Epidermal melanocyte (primary cell): ENCODE measurements around the gene PCED1B.
"Not testable (repeated sequence)": the region's sequence is repeated elsewhere in the genome, so short reads cannot be mapped to it uniquely, and the experiment has no call there.

ENCODE experiments used
- DNase-seq: peaks from one replicate; pipeline ENCODE4 v3.0.0; 2011; ENCODE audit warnings: low spot score; ENCODE audit not compliant: insufficient read length

Gene PCED1B

DNA sequence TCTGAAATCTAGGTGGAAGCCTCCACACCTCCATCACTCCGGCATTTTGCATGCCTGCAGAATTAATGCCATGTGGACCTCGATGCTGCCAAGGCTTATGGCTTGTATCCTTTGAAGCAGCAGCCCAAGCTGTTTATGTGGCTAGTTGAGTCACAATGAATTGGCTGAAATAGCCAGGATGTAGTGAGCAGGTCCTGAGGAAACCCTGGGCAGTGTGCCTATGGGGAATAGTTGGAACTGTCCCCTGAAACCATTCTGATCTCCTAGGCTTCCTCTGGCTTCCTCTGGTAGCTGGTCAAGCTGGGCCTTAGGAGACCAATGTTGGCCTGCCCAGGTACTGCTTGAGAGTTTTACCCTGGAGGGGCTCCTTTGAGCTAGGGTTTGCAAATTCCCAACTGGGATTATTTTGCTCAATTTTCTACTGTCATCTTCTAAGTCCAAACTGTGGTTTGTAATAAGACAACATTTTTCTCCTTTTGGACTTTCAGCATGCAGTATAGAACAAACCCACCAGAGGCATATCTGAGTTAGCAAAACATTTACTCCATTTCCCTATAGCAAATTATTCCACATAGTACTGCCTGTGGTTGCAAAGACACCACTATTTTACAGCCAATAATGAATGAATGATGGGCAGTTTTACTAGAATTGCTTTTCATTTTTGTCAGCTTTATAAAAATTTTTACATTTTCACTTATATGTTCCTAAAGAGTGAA, 85.5 kb downstream of the PCED1B start:
- no peak for DNase-seq

DNA sequence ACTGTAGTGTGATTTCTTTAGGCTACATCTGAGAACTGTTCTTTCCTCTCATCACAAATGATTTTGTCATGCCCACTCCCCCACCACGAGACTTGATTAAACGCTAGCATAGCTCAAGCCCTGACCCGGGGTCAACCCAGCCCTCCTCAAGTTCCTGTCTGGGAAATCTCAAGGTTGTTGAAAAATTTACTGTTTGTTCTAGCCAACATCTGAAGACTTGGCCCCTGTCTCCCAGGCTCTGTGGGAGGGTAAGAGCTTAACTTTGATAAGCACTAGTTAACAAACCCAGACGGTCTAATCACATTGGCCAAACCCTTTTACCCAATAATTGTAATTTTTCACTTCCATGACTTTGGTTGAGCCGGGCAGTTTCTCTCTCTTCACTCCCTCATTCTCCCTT, 86.5 kb downstream of the PCED1B start:
- DNase-seq = no peak

DNA sequence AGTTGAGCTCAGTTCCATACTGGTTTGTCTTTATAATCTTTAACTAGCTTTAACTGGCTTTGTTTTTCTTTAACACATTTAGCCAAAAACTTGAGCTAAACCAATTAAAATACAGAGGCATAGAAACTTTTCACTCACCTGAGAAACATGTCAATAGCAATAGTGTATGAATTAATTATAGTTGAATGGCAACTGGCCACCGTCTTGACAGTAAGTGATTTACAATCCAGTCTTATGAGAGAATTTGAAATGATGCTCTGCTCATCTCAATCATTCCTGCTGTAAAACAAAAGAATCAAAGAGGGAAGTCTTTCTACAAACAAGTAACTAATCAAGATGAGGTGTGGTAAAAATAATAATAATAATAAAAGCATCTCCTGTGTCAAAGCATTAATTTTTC, 86.9 kb downstream of the PCED1B start:
- DNase-seq = no peak

DNA sequence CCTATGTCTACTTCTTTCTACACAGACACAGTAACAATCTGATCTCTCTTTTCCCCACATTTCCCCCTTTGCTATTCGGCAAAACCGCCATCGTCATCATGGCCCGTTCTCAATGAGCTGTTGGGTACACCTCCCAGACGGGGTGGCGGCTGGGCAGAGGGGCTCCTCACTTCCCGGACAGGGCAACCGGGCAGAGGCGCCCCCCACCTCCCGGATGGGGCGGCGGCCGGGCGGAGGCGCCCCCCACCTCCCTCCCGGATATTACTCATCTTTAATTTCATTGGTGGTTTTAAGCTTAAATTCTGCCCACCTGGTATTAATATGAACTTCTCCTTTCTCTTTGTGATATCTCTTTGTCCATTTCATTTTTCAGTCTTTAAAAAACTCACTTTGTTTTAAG, 90.9 kb downstream of the PCED1B start:
- DNase-seq = not testable (repeated sequence)

DNA sequence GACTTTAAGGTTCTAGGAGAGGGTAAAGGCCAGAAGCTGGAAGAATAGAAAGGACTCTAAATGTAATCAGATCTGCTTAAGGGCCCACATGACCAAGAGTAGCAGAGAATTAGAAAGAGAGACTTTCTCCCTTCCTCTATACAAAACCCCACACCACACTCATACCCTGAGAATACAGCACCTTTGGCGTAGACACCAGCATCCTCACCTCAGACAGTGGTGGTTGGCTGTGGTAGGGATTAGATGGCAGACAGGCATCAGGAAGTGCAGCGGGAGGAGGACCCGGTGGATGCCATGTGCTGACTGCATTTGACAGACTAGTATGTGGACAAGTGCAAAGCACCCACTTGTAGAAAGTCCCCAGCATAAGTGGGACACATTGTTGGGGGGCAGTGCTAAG, 98.6 kb downstream of the PCED1B start:
- no peak for DNase-seq

DNA sequence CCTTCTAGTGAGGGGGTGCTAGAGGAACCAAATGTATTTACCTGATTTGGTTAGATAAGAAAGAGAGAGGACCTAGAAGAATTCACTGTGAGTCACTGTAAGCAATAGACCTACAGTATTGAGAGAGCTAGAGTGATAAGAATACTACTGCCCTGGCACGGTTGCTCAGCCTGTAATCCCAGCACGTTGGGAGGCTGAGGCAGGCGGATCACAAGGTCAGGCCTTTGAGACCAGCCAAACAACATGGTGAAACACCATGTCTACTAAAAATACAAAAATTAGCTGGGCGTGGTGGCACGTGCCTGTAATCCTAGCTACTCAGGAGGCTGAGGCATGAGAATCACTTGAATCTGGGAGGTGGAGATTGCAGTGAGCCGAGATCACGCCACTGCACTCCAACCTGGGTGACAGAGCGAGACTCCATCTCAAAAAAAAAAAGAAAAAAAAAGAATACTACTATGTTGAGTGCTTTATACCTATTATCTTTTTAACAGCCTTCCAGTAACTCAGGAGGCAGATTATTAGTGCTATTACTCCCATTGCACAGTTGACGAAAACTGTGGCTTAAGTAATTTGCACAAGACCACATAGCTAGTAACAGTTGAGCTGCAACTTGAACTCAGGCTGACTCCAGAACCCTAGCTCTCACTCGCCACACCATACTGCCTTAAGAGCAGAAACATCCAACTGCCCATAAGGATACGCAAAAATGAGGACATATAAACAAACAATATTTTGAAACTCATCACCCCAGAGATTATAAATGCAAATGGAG, 102.9 kb downstream of the PCED1B start:
- DNase-seq = not testable (repeated sequence)

DNA sequence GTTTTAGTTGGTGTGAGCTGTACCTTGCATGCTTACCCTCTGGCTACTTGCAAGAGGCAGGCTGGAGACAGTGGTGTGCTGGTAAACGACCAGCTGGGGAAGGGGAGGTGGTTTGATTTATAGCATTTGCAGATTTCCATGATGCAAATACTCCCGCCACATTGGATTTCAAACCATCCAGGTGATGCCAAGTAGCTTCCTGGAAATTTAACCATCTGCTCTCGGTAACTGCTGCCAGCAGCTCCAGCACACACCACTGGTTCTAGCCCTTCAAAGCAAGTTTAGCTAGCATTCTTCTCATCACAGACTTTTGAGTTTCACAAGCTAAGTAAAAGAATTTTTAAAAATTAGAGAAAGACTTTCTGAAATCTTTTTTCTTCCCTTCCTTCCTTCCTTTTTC, 104.8 kb downstream of the PCED1B start:
- DNase-seq = no peak

DNA sequence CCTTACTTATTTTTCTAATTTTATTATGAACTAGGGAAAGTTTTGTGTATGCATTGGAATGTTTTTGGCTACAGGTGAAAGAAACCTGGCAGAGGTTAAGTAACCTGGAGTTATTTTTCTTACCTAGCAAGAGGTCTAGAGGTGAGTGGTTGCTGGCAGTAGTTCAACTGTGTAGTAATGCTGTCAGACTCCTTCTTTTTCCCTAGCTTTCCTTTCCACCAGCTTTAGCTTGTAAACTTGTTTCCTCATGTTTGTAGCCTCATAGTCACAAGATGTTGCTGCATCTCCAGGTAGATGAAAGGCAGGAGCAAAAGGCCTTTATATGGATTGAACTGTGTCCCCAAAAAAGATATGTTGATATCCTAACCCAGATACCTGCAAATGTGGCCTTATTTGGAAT, 105.4 kb downstream of the PCED1B start:
- no peak for DNase-seq

DNA sequence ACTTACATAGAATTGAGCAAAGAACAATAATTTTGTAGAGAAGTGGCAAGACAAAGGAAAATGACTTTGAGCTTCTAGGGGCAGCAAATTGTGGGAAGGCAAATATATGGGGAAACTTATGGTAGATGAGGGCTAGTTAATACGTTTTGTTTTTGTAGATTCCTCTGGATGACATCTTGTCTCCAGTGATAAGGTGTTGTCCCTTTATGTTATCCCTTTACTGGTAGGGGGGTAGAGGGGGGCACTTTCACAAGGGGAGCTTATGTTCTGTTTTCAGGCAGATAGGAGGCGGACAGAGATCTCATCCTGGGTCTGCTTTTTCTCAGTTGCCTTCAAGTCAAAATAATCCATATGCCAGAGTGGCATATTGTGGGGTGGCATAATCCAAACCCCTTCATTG, 106.8 kb downstream of the PCED1B start:
- no peak for DNase-seq

DNA sequence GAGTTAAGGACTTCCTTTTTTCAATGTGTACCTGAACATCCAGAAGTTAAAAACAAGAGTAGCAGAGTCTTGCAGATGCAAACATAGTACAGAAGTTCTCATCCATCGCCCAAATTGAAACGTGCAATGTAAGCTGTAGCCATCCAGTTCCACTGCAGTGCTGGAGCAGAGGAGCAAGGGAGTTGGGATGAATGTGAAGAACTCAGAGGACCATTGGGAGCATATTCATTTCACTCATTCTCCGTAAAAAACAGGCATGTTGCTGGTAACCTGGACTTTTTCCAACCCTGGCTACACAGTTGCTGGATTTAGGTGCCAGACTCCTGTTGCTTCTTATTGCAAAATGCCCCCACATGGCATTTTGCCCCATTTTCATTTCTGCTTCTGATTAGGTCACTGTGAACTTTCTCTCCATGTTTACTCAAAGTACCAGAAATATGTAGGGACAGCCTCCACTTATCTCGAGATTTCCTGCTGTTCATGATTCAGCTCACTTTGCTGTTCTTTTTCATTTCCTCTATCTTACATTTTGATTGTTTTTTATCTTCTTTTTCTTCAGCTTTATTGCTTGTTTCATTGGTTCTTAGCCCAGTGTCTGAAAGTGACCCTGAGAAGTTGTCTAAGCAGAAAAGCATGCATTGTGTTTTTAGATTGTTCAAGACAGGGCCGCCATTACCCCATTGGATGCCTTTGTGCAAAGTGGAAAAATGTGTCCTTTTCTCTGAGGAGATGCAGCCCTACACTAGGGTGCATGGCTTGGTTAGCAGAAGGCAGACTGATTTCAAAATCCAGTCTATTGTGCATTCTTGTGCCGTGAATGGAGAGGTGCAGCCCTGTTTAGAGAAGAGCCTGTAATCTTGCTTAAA, 109.4 kb downstream of the PCED1B start:
- no peak for DNase-seq

DNA sequence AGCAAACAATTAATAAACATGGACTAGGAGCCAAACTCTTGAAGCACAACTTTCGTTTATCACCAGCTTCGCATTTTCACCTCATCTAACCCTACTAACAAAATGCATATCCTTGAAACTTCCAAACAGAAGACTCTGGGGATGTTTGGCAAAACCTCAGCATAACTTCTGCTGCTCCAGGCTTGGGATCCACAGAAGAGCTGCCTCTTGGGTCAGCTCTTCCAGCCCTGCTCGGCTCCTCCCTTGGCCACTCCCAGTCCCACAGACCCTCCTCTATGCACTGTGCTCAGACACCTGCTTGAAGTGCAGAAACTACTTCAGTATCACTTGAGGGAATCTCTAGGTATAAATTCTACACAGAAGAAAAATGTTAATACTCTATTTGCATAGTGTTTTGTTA, 110.3 kb downstream of the PCED1B start:
- DNase-seq = no peak

DNA sequence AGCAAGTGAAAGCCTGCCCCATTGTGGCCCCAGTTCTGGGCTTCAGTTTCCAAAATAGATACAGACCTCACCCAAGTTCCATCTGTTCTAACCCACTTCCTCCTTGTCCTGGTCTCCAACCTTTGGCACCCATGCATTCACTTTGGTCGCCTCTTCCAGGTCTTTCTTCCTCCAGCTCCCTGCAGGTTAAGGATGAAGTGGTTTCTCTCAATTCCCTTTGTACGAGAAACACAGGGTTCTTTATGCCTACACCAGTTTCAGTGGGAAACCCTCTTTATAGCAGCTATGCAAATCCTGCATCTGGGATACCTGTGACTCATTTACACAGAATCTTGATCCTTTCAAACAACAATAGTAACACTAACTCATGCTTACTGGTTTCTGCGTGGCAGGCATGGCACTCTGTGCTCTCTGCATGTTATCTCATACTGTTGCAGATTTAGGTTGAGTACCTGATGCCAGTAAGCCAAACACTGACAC, 110.9 kb downstream of the PCED1B start:
- no peak for DNase-seq

DNA sequence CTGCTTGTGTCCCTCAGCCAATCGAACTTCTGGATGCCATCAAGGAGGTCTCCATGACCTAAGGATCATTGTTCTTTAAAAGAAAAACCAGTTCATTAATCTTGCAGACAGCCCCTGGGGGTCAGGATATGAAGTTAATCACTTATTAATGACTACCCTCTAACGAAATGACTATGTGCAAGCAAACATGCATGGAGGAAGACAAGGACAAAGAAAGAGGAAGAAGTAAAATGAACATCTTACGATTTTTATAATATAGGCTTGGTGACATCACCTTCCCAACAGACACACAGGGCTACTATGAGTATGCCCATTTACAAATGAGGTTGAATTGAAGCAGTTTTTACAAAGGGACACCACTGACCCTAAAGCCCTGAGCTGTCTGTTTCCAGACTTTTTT, 111.5 kb downstream of the PCED1B start:
- no peak for DNase-seq

DNA sequence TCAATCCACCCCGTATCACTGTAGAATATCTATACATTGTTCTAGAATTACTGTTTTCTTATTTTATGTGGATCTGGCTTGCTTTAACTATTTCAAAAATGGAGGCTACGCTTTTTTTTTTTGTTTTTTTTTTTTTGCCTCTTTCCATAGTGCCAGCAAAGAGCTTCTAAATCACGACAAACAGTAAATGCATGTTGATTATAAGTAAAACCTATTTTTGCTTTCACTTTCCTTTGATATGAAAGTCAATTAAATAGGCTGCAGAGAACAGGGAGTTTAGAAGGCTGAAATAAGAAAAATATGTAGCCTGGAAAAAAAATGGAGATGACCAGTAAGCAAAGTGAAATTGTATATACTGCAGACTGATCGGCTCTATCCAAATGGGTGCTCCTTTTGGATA, 112.6 kb downstream of the PCED1B start:
- DNase-seq = no peak

DNA sequence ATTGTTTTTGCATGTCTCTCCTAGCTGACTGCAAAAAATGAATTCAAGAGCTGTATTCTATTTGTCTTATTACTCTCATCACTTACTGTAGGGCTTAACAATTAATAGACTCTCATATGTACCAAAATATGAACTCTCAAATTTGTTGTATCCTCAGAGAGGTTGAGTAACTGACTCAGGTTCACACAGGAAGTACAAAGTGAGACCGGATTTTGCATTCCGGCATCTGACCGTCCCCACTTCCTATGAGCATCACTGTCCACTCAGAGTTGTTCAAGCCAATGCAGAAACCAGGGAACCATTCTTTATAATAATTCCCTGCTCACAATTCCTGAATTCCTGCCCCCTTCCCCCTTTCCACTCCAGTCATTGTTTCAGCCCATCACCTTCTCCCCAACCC, 113.6 kb downstream of the PCED1B start:
- DNase-seq = no peak

DNA sequence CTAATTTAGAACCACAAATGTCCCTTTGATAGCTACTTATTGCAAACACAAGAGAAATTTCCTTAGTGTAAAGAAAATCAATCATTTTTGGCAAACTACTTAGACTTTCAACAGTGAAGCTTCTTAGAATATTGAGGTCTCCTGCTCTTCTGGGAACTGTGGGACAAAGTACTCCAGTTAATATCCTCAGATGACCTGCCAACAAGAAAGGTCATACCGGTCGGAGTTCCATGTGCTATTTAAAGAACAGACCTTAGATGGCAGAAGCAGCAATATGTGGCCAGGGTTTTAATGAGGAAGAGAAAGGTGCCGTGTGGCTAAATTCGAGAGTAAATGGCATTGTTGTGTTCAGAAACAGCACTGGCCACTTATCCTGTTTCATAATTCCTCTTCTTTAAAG, 115.1 kb downstream of the PCED1B start:
- DNase-seq = no peak

DNA sequence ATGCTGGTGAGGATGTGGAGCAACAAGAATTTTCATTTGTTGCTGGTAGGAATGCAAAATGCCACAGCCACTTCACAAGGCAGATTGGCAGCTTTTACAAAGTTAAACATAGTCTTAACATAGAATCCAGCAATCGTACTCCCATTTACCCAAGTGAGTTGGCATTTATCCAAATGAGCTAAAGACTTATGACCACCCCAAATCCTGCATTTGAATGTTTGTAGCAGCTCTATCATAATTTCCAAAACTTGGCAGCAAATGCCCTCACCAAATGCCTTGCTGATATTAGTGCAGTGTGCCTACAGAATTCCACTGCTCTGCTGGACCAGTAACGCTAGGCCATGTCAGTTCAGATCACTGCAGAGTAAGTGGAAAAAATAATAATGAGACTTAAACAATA, 121.0 kb downstream of the PCED1B start:
- no peak for DNase-seq

DNA sequence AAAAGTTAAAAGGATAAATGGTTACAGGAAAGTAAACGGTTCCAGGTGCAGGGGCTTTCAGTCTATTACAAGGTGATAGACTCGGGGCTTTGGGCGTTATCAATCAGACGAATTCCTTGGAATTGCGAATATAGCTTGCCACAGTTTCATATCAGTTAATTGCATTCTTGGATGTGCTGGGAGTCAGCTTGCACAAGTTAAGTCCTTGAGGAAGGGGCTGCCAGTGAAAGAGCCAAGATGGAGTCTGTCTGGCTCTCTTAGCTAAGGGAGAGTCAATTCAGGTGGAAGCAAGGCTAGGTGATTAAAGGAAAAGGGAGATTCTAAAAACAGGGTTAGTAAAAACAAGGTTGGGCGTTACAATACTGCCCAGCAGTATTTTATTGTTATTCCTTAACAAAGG, 121.8 kb downstream of the PCED1B start:
- not testable (repeated sequence) for DNase-seq

DNA sequence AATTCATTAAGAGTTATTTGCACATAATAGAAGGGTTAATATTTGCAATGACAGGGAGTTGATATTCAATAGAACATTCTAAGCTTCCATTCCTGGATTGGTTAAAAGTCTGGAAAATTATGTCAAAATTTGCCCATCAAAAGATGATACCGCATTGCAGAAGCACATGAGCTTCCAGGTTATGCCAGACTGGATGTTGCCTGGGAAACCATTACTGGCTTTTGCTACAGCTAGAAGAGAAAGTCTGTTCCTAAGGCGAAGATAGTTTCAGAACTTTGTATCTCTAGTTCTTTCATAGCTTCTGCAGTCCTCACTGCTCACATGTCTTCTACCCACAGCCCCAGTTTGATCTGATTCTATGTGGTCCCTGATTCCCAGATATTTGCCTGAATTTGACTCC, 122.8 kb downstream of the PCED1B start:
- DNase-seq = no peak

DNA sequence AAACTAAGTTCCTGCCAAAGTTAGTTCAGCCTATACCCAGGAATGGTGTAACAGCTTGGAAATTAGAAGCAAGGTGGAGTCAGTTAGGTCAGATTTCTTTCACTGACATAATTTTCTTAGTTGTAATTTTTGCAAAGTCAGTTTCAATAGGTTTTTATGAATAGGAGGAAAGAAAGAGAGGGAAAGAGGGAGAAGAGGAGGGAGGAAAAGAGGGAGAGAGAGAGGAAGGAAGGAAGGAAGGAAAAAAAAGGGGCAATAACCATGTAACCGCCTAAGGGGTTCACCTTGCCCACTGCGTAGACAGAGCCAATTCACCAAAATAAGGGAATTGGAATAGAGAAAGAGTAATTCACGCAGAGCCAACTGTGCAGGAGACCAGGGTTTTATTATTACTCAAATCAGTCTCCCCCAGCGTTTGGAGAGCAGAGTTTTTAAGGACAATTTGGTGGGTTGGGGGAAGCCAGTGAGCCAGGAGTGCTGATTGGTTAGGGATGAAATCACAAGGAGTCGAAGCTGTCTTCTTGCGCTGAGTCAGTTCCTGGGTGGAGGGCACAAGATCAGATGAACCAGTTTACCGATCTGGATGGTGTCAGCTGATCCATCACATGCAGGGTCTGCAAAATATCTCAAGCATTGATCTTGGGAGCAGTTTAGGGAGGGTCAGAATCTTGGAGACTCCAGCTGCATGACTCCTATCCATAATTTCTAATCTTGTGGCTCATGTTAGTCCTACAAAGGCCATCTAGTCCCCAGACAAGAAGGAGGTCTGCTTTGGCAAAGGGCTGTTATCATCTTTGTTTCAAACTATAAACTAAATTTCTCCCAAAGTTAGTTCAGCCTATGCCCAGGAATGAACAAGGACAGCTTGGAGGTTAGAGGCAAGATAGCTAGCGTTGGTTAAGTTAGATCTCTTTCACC, 126.4 kb downstream of the PCED1B start:
- DNase-seq = no peak
